HG03159 (cell line): Measurements from ENCODE around the gene BTLA.
"Not testable (repeated sequence)": the region's sequence is repeated elsewhere in the genome, so short reads cannot be mapped to it uniquely, and the experiment has no call there.

Source experiments
- ATAC-seq: cut with Tn5 transposase; IDR thresholded peaks from one replicate; pipeline ENCODE4 v1.9.1; 2021; ENCODE audit warnings: mild to moderate bottlenecking, moderate library complexity; ENCODE audit not compliant: unreplicated experiment

BTLA gene

DNA sequence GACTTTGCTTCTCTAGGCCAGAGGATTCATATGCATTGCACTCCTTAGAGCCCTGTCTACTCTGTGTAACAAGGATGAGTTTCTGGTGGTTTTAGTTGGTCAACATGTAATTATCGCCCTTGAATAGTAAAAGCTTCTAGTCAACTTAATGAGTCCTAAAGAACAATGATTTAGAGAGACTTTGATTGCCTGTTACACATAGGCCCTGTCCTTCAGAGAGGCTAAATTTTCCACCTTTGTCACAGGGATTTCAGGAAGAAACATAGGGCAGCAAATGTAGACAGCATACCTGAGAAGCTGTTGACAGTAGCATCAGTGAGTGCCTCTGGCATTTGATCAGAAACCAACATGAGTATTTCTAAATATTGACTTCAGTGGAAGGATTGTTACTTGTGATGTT lies 7.1 kb downstream of the BTLA start:
- no peak for ATAC-seq

DNA sequence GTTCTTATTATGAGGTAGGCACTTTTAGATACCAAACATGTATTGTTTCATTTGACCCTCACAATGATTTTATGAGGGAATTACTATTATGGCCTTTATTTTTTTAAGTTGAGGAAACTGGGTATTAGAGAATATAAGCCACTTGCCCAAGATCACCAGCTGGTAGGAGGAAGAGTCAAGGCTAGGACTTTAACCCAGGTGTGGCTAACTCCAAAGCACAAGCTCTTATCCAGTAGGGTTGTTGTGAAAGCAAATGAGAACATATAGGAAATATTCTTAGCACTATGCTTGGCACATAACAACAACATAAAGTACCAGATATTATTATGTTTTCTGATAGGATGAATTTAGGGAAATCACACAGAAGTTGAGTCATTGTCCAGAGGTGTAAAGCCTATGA lies 7.9 kb downstream of the BTLA start:
- no peak for ATAC-seq

DNA sequence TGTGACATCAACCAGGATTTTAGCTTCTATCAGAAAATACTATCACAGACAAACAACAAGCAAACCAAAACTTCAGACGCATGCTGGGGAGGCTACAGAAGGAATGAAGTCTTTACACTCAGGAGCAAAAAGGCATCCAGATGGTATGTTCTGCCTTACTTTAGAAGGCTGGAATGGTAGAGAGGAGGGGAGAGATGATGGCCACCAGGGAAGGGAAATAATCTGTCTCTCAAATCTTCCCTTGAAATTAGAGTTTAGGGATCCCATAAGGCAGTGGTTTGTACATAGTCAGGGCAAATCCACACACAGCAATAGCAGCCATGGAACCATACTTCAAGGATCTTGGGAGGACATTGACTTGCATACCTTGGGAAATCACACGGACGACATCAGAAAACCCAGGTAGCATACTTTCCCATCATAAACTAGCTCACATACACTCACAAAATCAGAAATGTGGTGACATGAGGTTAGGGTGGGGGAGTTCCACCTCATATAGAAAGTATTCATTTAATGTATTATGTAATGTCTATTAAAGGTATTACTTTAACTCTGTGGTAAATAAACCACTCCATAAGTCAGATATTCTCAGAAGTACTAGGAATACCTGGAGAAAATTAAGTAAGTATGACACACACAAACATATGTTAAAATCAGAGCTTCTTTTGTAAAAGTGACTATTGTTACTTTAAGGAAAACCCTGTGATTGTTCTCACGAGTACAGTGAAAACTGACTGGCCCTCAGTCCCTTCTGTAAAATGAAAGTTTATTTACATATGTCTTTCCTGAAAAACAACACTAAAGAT lies 9.4 kb downstream of the BTLA start:
- peak; percentile 58 for ATAC-seq

DNA sequence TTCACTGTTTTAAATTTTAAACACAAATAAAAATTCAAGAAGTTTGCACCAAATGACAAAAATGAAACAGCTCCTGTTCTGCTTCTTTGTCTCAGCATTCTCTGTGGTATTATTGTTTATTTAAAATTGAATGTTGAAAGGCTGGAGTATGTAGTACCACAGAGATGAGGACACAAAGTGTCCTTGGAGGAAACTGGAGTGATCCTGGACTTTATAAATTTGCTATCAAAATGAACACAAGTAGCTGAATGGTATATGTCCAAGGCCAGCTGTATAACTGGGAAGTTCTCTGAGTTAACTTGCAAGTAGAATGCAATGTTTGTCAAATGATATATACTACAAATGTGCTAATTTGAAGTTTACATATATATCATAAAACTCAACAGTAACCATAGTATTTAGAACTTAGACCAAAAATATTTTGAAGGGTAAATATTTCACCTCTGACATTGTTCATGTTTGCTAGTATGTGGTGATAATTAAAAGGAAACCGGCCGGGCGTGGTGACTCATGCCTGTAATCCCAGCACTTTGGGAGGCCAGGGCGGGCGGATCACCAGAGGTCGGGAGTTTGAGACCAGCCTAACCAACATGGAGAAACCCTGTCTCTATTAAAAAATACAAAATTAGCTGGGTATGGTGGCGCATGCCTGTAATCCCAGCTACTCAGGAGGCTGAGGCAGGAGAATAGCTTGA lies 12.3 kb downstream of the BTLA start:
- ATAC-seq: no peak

DNA sequence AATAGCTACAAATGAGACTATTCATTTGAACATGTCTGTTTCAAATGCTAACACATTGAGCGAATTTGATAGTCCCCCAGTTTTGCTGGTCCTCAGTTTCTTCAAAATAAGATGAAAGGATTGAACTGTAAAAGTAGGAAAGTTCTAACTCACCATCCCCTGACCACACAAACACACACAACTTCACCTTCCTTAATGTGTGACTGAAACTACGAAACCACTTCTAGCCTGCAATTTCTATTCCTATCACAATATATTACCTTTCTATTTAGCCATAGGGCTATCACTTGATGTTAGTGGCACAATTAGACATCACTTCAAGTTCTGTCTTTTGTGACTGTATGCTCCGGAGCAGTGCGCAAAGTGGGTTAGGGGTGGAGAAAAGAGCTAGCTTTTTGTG lies 14.9 kb downstream of the BTLA start:
- no peak for ATAC-seq

DNA sequence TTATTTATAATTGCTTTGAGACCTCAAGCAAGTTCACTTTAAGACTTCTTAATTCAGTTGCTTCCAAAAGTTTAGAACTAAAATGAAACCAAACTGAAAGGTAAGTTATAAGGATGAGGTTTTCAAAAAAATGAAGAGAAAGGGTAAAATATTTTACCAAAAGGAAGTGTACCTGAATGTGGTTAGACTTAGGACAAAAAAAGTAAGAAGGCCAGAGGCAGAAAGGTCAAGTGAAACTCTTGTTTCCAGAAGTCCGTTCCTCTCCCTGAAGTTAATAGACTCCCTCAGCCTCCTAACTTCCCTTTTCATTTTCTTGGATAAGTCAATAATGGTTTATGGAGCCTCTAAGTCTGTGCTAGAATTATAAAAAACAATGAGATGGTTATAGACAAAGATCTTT lies 16.6 kb downstream of the BTLA start:
- ATAC-seq: no peak

DNA sequence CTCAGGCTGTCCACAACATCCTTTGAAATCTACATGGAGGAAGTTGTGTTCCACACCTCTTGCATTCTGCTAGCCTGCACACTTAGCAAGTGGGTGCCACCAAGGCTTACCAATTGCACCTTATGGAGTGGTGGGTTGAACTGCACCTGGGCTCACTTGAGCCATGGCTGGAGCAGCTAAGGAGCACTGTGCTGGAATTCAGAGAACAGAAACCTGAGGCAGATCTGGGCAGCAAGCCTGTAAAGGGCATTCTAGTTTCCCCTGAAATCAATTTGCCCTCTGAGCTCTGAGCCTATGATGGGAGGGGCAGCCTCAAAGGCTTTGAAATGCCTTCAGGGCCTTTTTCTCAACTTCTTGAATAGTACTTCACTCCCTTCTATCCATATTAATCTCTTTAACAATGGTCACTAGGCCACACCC lies 18.0 kb downstream of the BTLA start:
- no peak for ATAC-seq

DNA sequence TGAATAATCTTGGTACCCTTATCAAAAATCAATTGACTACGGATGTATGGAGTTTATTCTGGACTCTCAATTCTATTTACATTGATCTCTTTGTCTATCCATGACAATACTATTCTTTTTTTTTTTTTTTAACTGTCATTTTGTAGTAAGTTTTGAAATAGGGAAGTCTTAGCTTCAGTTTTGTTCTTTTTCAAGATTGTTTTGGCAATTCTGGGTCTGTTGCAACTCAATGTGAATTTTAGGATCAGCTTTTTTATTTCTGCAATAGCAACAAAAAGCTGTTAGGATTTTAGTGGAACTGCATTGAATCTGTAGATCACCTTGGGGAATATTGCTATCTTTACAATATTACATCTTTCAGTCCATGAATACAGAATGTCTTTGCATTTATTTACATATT lies 21.4 kb downstream of the BTLA start:
- no peak for ATAC-seq

DNA sequence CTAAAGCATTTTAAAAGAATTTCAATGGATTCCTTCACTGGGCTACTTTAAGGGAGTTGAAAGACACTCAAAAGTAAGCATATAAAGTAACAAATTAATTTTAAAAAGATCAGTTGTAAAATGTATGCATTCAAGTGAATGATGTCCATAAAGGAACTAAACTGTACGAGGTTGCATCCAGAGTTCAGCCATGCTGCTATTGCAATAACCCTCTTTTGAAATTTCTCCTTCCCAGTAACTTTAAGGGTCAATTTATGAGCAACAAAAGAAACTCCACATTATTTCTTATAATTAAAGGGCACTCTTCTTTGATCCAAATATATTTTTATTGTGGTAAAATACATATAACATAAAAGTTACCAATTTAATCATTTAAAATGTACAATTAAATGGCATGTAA lies 22.9 kb downstream of the BTLA start:
- no peak for ATAC-seq

DNA sequence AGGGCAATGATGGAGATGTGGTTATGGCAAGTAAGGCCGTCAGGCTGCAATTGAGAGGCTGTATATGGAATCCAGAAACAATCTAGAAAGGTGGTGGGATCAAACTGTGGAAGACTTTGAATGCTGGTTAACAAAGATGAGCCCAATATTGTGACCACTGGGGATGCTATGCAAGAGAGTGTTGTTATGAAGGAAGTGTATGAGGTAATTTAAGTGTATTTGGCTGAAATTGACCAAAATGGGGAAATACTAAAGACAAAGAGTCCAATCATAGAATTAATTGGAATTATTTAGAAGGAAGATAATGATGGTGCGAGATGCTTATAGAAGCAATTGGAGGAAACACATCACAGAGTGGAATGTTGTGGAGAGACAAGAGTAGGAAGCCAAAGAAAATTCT lies 24.5 kb downstream of the BTLA start:
- no peak for ATAC-seq

DNA sequence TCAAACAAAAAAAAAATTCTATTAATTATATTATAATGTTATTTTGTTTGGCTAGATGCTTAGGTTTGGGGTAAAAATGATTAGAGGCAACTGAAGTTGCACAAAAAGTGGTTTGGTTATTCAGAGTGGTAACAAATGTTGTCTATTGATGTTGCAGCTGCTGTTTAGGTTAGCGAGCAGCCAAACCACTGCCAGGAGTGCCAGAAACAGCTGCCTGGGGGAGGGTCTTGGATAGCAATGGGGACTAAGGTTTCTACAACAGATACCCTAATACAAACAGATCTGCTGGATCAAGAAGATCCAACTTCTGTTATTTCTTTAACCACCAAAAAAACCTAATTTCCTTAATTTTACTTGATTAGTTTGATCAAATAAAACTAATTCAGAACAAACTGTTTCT lies 26.6 kb downstream of the BTLA start:
- ATAC-seq: no peak

DNA sequence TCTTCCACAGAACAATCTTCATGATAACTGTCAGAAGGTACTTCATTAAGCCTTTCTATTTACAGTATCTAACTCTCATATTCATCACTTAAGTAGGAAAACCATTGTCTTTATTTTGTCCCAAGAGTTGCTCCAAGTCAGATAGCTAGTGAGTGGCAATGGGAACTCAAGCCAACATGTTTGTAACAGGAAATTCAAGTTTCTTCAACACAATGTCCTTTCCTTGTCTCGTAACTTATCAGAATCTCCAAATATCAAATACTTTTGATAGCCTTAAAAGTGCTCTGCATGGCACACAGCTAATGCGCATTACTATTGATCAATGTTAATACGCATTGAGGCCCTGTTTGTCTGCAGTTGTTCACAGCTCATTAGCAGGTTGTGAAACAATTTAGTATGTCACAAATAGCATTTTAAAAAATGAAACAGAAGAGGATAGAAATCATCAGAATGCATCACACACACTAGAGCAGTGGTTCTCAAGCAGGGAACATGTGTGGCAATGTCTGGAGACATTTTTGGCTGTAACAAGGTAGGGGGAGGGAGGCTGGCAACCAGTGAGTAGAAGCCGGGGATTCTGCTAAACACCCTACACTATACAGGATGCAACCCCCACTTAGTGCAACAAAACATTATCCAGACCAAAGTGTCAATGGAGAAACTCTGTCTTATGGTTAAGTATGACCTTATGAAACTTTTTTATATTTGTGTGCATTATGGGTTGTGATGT lies 27.5 kb downstream of the BTLA start:
- no peak for ATAC-seq

DNA sequence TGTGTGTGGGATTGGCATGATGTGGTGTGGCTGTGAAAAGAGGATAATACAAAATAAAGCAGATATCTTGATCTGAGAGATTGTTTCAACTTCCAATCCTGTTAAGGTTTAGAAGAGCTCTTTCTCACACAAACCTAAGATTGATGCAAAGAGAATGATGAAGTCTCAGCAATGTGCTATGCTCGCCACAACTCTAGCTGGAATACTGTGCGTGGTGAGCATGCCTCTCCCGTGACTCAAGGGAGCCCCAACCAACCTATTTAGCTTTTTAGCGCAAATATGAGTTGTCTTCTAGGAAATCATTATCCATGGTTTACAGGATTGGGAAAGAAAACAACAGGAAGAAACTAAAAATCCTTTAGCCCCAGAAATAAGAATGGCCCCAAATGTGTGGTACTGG lies 28.5 kb downstream of the BTLA start:
- ATAC-seq: no peak

DNA sequence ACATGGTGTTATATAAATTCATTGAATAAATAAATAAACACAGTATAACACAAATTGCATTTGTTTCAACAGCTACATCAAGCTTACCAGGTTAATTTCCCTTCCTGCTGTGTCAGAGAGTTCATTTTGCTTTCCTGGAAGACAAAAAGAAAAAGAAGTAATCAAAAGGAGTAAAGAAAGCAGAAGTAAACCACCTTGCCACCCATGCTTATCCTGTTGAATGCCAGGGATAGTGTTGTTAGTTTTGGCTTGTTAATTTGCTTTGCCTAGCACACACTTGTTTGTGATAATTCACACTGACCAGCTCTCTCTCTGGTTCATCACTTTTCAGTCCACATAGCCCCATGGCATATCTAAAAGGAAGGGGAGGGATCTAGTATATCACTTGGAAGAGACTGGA lies 29.6 kb downstream of the BTLA start:
- ATAC-seq: no peak

DNA sequence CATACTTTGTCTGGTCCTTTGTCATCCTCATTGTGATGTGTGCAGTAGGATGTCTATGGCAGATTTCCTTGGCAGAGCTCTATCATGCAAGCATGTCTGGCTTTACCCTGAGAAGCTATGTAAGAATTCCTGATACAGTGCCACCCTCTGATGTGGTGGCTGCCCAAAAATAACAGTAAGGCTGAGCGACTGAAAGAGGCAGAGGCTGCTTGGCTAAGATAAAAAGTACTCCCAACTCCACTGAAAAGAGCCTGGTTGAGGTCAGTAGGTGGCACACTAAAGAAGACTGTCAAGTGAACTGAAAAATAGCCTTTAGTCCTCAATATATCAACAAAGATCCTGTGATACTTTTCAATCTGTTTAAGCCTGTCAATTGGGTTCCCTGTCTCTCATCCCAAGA lies 31.7 kb downstream of the BTLA start:
- ATAC-seq: no peak

DNA sequence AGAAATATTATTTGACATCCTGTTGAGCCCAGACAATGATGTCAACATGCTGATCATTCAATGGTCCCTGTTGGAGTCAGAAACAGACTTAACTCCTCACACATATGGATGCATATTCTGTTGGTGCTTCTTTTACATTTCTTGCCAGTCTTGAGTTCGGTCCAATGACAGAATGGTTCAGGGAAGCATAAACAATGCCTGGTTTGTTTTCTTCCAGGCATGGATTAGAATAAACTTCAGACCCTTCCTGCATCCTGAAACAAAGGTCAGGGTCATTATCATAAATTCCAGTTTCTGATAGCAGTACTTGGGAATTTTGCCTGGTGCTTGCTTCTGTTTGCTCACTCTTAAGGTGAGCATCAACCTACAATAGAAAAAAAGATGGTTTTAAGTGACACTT lies 33.3 kb downstream of the BTLA start:
- no peak for ATAC-seq

DNA sequence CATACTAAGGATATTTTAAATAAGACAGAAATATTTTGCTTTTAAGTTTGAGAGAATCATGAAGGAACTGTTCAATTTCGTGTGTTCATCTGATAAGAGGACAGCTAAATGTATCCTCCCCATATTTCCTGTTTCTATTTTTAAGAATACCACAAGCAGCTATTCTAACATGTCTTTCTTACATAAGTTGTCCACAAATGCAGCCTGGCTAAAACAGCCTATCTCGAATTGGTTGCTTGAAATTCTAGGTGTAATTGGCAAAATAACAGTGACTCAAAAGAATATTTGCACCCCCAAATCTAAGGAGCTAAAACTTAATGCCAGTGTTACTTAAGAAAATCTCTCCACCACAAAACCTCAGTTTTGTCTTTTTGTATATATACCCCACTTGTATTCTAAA lies 35.0 kb downstream of the BTLA start:
- ATAC-seq: peak; percentile 47

DNA sequence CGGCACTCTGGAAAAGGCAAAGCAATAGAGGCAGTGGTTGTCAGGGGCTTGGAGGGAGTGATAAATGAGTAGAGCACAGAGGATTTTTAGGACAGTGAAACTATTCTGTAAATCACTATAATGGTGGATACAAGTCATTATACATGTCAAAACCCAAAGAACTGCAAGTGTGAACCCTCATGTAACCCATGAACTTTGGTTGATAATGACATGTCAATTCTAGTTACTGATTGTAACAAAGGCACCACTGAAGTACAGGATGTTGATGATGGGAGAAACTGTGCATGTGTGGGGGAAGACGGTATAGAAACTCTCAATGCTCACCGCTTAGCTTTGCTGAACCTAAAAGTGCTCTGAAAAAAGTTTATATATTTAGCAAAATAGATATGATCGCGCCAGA lies 36.0 kb downstream of the BTLA start:
- peak; percentile 34 for ATAC-seq

DNA sequence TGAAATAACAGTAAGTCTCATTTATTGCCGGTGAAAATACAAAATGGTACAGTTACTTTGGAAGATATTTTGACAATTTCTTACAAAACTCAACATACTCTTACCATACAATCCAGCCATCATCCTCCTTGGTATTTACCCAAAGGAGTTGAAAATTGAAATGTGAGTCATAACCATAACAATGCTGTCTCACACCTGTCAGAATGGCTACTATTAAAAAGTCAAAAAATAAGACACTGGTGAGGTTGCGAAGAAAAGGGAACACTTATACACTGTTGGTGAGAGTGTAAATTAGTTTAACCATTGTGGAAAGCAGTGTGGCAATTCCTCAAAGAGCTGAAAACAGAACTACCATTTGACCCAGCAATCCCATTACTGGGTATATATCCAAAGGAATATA lies 37.5 kb downstream of the BTLA start:
- not testable (repeated sequence) for ATAC-seq

DNA sequence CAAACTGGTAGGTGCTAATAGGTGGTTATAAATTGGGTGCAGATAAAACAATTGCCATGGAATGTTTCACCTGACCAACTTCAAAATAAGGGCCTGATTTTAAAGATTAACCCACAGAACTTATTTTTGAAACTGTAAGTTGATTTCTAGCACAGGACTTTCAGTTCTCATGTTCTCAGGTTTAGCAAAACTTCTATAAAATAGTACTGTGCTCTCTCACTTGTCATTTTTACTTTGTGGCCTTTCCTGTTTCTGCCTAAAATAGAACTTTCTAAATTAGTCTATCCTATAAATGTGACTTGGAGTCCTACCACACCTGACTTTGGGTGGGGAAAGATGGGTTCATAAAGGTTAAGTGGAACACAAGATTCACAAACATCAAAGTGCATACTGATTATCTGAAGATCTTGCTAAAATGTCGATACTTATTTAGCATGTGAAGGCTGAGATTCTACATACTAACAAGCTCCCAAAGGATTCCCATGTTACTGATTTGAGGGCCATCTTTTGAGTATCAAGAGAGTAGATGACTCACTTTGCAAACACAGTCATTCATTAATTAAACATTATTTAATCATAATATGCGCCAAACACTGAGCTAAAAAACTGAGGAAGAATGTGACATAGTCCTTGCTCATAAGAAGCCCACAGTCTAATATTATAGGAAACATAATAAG lies 38.6 kb downstream of the BTLA start:
- peak; percentile 48 for ATAC-seq

DNA sequence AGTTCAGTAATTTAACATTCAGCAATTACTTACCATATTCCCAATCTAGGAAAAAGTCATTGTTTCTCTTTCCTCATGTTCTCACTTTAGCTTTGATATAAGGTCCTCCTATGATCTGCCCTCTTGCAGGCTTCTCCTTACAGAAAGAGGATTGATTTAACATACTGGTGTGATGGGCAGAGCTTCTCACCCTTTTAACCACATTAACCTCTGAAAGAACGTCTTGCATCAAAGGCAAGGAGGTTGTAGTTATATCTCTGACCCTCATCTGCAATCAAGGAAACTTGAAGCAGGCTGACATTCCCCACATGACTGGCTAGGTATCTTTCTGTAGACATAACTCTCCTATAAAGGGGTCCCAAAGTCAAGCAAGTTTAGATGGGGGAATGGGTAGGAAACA lies 39.5 kb downstream of the BTLA start:
- peak; percentile 30 for ATAC-seq
